MM.1S (cell line): Measurements from ENCODE around the gene MYOZ1.

Experiments used
- DNase-seq: peaks from one replicate; pipeline ENCODE4 v3.0.0-alpha.2; 2015
- H2AFZ ChIP-seq: fragments of 300-600 bp; sonication (generic); 2 replicates; pipeline ENCODE4 v1.6.0; 2016; ENCODE audit warnings: antibody characterized with exemption, low read length
- H3F3A ChIP-seq: fragments of 300-600 bp; sonication (generic); 2 replicates; pipeline ENCODE4 v1.6.1; 2016; ENCODE audit warnings: mild to moderate bottlenecking, antibody characterized with exemption, low read length, moderate library complexity, mixed read lengths; ENCODE audit not compliant: insufficient read depth
- H3K27ac ChIP-seq: fragments of 300-600 bp; sonication (generic); 2 replicates; pipeline ENCODE4 v1.5.1; 2016; ENCODE audit warnings: mild to moderate bottlenecking, low read length
- H3K27me3 ChIP-seq: fragments of 300-600 bp; sonication (generic); replicated peaks from 2 replicates; pipeline ENCODE4 v1.6.0; 2016; ENCODE audit warnings: low read length; ENCODE audit not compliant: insufficient read depth
- H3K36me3 ChIP-seq: fragments of 300-600 bp; sonication (generic); replicated peaks from 2 replicates; pipeline ENCODE4 v1.6.1; 2016; ENCODE audit warnings: mild to moderate bottlenecking, low read length, mixed read lengths; ENCODE audit not compliant: insufficient read depth
- H3K4me1 ChIP-seq: fragments of 300-600 bp; sonication (generic); 2 replicates; pipeline ENCODE4 v1.6.1; 2016; ENCODE audit warnings: low read length, mixed read lengths
- H3K4me2 ChIP-seq: fragments of 300-600 bp; sonication (generic); 2 replicates; pipeline ENCODE4 v1.6.0; 2016; ENCODE audit warnings: low read depth, low read length
- H3K4me3 ChIP-seq: fragments of 300-600 bp; sonication (generic); 2 replicates; pipeline ENCODE4 v1.5.1; 2016; ENCODE audit warnings: low read length, mixed read lengths
- H3K79me2 ChIP-seq: fragments of 300-600 bp; sonication (generic); 2 replicates; pipeline ENCODE4 v1.6.1; 2016; ENCODE audit warnings: mixed run types, low read length, mixed read lengths
- H3K9ac ChIP-seq: fragments of 300-600 bp; sonication (generic); 2 replicates; pipeline ENCODE4 v1.6.1; 2016; ENCODE audit warnings: low read length, mixed read lengths
- H3K9me2 ChIP-seq: fragments of 300-600 bp; sonication (generic); replicated peaks from 2 replicates; pipeline ENCODE4 v1.6.1; 2016; ENCODE audit warnings: mild to moderate bottlenecking, low read length, mixed read lengths; ENCODE audit not compliant: insufficient read depth
- H3K9me3 ChIP-seq: fragments of 300-600 bp; sonication (generic); replicated peaks from 2 replicates; pipeline ENCODE4 v1.6.1; 2016; ENCODE audit warnings: mild to moderate bottlenecking, low read length, mixed read lengths; ENCODE audit not compliant: insufficient read depth
- H4K20me1 ChIP-seq: fragments of 300-600 bp; sonication (generic); 2 replicates; pipeline ENCODE4 v1.6.1; 2016; ENCODE audit warnings: mild to moderate bottlenecking, low read length, moderate library complexity, mixed read lengths; ENCODE audit not compliant: insufficient read depth
- EZH2 ChIP-seq: fragments of 300-600 bp; sonication (generic); optimal IDR thresholded peaks from 2 replicates; pipeline ENCODE3; 2017; ENCODE audit warnings: low read depth, mild to moderate bottlenecking, antibody characterized with exemption, low read length, mixed read lengths
- EZH2phosphoT487 ChIP-seq: fragments of 300-600 bp; sonication (generic); IDR thresholded peaks from 2 replicates; pipeline ENCODE4 v1.6.1; 2018; ENCODE audit warnings: antibody characterized with exemption, low read length
- TF ChIP-seq, protein P1 (sequence below): fragments of 300-600 bp; sonication (generic); IDR thresholded peaks from 2 replicates; pipeline ENCODE4 v1.5.1; 2016; ENCODE audit warnings: antibody characterized with exemption, low read length, mixed read lengths

Gene MYOZ1

DNA sequence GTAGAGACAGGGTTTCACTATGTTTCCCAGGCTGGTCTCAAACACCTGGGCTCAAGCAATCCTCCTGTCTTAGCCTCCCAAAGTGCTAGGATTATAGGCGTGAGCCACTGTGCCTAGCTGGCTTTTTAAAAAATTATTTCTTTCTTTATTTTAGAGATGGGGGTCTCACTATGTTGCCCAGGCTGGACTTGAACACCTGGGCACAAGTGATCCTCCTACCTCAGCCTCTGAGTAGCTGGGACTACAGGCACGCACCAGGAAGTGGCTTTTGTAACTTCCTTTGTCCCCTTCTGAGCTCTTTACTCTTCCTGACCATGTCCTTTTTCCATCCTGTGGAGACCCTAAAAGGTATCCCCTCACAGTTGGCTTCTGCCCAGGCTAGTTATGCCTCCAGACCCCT is 2.1 kb upstream of the MYOZ1 start:
- no peak for TF ChIP-seq EZH2phosphoT487
- TF ChIP-seq EZH2: no peak
- TF ChIP-seq, protein P1, sequence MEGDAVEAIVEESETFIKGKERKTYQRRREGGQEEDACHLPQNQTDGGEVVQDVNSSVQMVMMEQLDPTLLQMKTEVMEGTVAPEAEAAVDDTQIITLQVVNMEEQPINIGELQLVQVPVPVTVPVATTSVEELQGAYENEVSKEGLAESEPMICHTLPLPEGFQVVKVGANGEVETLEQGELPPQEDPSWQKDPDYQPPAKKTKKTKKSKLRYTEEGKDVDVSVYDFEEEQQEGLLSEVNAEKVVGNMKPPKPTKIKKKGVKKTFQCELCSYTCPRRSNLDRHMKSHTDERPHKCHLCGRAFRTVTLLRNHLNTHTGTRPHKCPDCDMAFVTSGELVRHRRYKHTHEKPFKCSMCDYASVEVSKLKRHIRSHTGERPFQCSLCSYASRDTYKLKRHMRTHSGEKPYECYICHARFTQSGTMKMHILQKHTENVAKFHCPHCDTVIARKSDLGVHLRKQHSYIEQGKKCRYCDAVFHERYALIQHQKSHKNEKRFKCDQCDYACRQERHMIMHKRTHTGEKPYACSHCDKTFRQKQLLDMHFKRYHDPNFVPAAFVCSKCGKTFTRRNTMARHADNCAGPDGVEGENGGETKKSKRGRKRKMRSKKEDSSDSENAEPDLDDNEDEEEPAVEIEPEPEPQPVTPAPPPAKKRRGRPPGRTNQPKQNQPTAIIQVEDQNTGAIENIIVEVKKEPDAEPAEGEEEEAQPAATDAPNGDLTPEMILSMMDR: no peak
- Histone ChIP-seq H3K9me2 (no peaks in the 10 kb centered on the region), H2AFZ (no peak overlapping the region; the same call in 1 of the 2 replicates), H4K20me1 (no peaks in the 10 kb centered on the region), H3K79me2 (no peaks in the 10 kb centered on the region), H3K9me3 (no peaks in the 10 kb centered on the region), H3K36me3 (no peaks in the 10 kb centered on the region), H3K9ac (no peak overlapping the region), H3F3A (no peaks in the 10 kb centered on the region), H3K27me3 (no peaks in the 10 kb centered on the region), H3K4me3 (no peak overlapping the region), H3K4me2 (no peak overlapping the region), H3K4me1 (no peaks in the 10 kb centered on the region), H3K27ac (no peak overlapping the region)
- DNase-seq: no peak

- Histone ChIP-seq H3K27ac (no peak overlapping the region), H3F3A (no peaks in the 10 kb centered on the region), H3K27me3 (no peaks in the 10 kb centered on the region), H3K9ac (no peak overlapping the region), H3K36me3 (no peaks in the 10 kb centered on the region), H2AFZ (no peak overlapping the region), H3K4me1 (no peaks in the 10 kb centered on the region), H3K4me3 (no peak overlapping the region), H4K20me1 (no peaks in the 10 kb centered on the region), H3K9me2 (no peaks in the 10 kb centered on the region), H3K79me2 (no peaks in the 10 kb centered on the region), H3K9me3 (no peaks in the 10 kb centered on the region), H3K4me2 (no peak overlapping the region)
- TF ChIP-seq EZH2: no peak
- TF ChIP-seq EZH2phosphoT487: no peak
- TF ChIP-seq, protein P1: no peak
- no peak for DNase-seq
Measured at GRCh38 chr10:73639286-73639685, 2.0 kb downstream of the MYOZ1 start.

GRCh38 chr10:73635781-73636180 is 5.5 kb downstream of the MYOZ1 start:
- no peaks in the 10 kb centered on the region for H3F3A ChIP-seq

More at GRCh38 chr10:73635781-73636180, 5.5 kb downstream of the MYOZ1 start:
- Histone ChIP-seq H3K4me3 (no peak overlapping the region), H3K9ac (no peak overlapping the region), H3K4me2 (no peak overlapping the region), H3K9me3 (no peaks in the 10 kb centered on the region), H3K4me1 (no peaks in the 10 kb centered on the region), H3K27me3 (no peaks in the 10 kb centered on the region), H3K36me3 (no peaks in the 10 kb centered on the region), H2AFZ (no peak overlapping the region), H3K9me2 (no peaks in the 10 kb centered on the region), H4K20me1 (no peaks in the 10 kb centered on the region), H3K79me2 (no peaks in the 10 kb centered on the region), H3K27ac (no peak overlapping the region)
- DNase-seq: no peak
- TF ChIP-seq, protein P1: no peak
- TF ChIP-seq EZH2 (no peak), EZH2phosphoT487 (no peak)
